Measurements from ENCODE around the gene CETP.

GRCh38 chr16:56912746-56913708 lies 48.7 kb upstream of the CETP start:
- no peak for TF ChIP-seq CTCF (IDR thresholded peaks at IDR 0.05)
- TF ChIP-seq POLR2A (IDR thresholded peaks at IDR 0.05), result no peak

Measured in right lobe of liver (tissue), 4 donors.